Raji (cell line): ENCODE measurements around the gene IQCH.

Experiments used
- POLR2A ChIP-seq: IDR thresholded peaks from 2 replicates; pipeline ENCODE4 v1.6.1; 2011; ENCODE audit warnings: low read depth, low read length, control low read depth; ENCODE audit not compliant: insufficient read depth

IQCH gene

DNA sequence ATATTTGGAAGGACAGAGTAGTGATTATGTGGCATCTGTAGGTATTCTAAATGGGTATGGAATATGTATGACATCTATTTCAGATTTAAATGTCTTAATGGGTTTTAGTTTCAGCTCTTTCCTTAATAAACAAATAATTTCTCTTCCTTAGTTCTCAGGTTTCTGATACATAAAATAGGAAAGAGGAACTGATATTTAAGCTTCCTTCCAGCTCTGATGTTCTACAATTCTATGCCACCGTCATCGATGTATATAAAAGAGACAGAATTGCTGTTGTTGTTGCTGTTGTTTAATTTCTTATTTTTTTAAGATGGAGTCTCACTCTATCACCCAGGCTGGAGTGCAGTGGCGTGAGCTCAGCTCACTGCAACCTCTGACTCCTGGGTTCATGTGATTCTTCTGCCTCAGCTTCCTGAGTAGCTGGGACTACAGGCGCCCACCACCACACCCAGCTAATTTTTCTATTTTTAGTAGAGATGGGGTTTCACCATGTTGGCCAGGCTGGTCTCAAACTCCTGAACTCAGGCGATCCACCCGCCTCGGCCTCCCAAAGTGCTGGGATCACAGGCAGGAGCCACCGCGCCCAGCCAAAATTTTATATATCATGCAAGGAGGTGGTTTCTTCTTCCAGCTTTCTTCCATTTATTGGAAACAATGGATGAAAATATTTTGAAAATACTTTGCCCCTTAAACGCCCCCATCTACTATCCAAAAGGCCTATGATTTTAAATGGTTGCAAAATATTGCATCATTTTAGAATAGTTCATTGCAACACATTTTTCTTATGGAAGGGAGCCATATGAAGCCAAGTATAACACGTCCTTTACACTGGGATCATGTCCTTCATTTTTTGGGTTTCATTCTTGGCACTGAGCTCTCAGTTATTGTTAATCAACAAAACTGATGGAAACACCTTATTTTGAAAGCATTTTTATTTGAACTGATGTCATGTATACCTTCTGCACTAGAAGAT lies 252.5 kb downstream of the IQCH start:
- no peak for TF ChIP-seq POLR2A

DNA sequence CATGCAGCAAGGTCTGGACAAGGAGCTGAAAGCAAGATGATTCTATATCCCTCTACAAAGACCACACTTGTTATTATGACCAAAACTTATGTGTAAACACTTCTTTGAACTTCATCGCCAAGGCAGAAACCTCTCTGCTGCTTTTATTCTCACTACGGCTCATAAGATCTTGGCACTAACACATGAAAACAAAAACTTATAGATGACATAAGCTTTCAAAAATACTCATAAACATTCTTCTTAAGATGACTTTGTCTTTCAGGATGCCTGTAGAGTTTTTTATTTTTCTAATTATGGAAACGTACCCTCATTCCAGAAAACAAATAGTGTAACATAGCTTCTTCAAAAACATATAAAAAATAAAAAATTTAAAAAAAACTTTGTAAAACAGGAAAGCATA lies 253.8 kb downstream of the IQCH start:
- TF ChIP-seq POLR2A: no peak

DNA sequence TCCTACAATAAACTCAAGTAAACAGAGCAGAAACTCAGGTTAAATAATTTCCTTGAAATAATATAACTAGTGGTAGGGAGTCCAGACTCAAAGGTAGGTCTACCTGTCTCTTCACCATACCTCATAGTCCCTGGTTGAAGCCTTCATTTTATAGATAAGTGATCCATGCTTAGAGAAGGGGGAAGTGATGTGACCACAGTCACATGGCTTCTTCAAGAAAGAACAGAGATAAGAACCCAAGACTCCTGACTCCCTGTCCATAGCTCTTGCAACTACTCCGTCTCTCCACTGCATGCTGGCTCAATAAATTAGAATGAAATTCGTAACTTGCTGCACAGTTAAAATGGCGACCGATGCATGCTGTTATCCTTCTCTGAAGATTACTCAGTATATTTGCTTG lies 255.3 kb downstream of the IQCH start:
- no peak for TF ChIP-seq POLR2A

DNA sequence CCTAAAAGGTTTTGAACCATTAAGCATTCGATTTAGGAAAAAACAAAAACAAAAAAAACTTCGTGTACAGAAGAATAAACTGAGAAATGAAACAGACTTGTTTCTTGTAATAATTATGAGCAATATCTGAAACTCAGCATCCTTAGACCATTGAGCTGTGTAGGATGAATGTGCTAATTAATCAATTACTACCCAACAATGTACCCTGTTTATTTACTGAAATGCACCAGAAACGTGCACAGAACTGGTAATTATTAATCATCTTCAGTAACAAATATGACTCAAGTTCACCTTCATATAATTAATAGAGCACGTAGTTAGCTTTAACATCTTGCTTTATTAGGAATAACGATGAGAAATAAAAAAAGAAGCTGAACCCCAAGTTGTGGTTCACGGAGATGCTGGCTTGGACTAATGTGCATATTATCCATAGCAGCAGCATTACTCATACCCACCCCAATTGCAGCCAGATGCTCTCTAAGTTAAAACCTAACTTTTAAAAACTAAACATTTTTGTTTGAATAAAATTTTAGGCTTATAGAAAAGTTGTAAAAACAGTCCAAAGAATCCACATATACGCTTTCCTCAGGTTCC lies 256.1 kb downstream of the IQCH start:
- TF ChIP-seq POLR2A: no peak

DNA sequence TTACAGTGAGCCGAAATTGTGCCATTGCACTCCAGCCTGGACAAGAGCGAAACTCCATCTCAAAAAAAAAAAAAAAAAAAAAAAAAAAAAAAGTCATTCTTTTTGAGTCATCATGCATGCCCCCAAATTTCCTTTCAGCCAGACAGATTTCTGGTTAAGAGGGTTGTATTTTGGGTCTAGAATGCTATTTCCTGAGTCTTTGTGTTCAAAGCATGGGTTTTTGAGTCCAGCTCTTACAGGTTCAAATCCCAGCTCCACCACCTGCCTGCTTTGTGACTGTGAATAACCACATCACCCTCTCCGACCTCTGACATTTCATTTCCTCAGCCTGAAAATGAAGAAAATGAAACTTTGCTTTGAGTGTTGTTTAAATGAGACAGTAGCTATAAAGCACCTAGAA lies 257.0 kb downstream of the IQCH start:
- no peak for TF ChIP-seq POLR2A

DNA sequence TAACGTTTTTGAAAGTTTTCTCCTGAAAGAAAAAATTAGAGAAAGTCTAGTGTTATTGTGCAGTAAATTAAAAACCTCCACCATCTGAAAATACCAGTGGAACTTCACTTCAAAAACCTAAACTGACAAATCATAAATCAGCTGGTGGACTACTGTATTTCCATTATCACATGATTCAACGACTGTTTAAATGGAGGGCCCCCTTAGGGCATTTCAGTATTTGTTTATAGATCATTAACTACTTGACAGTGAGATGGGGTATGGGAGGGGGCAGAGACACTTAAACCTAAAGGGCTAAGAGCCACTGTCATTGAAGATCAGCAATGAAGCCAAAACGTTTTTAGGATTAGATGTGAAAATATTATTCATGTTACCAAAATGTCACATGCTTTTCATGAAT lies 257.6 kb downstream of the IQCH start:
- TF ChIP-seq POLR2A: no peak

DNA sequence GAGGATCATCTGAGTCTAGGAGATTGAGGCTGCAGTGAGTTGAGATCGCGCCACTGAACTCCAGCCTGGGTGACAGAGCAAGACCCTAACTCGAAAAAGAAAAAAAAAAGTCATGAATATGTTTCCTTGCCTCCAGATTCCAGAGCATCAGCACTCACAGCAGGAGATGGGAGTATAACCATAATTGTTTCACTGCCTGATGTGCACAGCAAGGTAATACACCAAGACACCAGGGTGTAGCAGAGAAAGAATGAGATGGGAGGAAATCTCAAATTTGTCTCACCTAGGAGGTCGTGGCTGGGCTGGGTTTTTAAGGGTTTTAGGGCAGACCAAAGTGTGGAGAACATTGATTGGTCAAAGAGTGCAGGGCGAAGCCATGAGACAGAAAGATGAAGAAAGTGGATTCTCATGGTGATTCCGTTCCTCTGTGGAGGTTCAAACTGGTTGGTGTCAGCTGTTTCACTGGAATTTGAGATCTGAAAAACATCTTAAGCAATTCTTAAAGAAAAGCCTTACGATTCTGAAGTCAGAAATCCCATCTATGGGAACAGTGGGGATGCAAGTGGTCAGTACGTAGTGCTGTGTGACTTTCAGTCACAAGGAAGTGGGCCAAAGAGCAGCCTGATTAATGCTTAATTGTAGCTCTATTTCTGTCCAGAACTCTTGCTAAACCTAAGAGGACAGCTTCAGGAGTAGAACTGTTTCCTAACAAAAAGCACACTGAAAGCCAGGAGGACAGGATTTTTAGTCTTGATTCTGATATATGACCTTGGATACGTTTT lies 258.5 kb downstream of the IQCH start:
- TF ChIP-seq POLR2A: no peak

DNA sequence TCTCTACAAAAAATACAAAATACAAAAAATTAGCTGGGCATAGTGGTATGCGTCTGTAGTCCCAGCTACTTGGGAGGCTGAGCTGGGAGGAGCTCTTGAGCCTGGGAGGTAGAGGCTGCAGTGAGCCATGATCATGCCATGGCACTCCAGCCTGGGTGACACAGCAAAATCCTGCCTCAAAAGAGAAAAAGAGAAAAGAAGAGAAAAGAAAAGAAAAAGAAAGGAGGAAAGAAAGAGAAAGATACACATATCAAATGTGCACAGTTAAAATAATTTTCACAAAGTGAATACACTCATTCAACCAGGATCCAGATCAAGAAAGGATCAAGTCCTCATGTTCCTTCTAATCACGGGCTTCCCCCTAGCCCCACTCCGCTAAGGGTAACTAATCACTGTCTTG lies 260.5 kb downstream of the IQCH start:
- no peak for TF ChIP-seq POLR2A

DNA sequence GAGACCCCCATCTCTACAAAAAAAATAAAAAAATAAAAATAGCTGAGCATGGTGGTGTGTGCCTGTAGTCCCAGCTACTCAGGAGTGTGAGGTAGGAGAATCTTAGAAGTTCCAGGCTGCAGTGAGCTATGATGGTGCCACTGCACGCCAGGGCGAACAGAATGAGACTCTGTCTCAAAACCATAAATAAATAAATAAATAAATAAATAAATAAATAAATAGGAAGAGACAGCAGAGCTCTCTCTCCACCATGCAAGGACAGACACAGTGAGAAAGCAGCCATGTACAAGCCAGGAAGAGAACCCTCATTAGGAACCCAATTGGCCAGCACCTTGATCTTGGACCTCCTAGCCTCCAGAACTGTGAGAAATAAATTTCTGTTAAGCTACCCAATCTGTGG lies 261.0 kb downstream of the IQCH start:
- no peak for TF ChIP-seq POLR2A

DNA sequence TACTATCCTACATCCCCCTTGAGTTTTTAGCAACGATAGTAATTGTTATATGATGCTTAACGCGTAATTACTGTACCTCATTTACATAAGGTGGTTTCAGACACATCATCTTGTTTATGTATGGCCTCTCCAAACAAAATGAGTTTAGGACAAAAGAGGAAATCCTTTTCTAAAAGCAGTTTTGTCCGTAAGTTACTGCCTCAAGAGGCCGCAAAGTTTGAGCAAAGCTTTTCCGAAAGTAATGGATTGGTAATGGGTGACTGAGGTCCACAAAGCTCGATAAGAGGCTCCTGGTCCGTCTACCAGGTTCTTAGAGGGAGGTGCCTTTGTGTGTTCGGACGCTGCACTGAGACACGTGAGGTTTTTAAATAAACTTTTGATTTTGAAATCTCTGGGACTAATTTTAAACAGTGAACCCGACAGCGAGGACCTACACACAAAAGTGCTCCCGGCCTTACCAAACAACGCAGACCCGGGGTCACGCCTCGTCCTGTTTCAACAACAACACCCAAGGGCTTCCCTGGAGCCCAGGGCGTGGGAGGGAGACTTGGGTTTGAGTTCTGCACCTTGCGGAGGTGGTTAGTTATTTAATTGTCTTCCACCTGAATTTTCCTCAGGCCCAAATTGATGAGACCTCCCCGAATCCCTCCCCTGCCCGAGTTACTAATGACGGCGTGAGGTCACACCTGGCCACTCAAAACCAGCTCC lies 265.9 kb downstream of the IQCH start:
- no peak for TF ChIP-seq POLR2A

DNA sequence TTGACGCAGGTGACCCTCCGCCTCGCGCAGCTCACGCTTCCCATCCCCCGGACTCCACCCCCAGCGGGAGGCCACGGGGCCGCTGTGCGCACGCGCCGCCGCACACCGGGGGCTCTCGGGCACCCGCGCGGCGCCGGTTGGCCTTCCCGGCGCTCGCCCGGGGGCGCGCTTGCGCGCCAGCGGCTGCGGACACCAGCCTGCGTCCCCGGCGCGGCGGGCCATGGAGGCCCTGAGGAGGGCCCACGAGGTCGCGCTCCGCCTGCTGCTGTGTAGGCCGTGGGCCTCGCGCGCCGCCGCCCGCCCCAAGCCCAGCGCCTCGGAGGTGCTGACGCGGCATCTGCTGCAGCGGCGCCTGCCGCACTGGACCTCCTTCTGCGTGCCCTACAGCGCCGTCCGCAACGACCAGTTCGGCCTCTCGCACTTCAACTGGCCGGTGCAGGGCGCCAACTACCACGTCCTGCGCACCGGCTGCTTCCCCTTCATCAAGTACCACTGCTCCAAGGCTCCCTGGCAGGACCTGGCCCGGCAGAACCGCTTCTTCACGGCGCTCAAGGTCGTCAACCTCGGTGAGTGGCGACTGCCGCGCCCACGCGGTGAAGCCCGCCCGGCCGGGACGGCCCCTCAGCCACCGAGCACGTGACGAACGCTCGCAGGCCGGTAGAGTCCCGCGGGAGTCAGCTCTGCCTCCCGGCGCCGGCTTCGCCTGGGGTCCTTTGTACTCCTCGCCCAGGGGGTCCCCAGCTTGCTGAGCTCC lies 266.6 kb downstream of the IQCH start, which contains the start of gene C15orf61:
TSS of gene C15orf61 (plus strand) at position 103 of the 754 bp plus-strand sequence. CDS start at position 221, 118 bp downstream.
- TF ChIP-seq POLR2A: peak; percentile 88

DNA sequence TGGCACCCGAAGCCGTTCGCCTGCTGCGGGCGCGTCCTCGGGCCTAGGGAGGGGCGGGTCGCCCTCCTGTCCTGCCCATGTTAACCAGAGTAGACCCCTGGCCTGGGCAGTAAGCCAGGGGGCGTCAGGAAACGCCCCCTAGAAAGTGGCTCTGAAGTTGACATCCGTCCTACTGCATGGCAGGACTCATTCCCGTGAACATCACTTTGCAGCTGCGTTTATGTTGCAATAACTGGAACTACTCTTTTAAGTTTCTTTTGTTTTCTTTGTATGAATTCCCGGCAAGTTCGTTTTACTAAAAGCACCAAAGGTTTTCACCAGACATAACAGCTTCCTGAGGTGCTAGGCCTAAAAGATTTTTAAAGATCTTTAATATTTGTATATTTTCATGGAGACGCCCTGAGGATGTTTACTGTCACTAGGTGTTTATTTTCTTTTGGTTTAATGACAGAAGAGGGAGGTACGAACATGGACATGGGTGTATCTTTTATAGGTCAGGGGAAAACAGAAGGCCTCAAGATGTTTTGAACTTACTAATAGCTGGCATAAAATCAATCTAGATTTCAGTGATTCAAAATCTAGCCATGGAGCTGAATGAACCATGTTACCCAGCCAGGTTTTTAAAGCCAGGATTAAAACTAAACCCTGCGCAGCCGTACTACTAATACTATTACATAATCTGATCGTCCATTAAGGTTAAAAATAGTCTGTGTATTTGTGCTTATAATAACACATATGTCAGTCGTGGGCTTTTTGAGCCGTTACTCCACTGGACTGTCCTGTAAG lies 267.4 kb downstream of the IQCH start:
- no peak for TF ChIP-seq POLR2A

DNA sequence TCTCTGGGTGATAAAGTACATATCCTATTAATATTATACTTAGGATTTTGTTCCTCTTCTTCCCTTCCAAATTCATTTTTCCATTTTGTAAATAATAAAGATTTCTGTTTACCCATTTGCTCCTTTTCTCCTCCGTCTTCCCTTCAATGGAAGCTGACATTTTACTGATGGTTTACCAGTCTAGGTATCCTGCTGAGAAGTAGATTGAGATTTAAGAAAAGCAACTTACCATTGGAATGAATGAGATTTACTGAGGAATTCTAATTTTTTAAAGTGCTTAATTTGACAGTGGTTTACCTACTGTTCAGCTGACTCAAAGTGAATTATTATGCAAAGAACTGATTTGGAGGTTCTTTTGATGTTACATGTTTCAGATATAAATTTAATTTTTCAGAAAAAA lies 268.7 kb downstream of the IQCH start:
- TF ChIP-seq POLR2A: no peak
